ENCODE results near the gene SNX1. TPM values are rescaled to one million over a fixed set of nuclear protein-coding genes. Genes with fewer than 3 reads are reported as not detected.

Gene SNX1
- total and polyA plus RNA-seq, 10 of the 15 experiments (the other 5 are each of a cell fraction or from before 2014, with no cell fraction given): 17.8 to 115 (median 96.3) TPM

- RAD21 ChIA-PET (ENCODE audit: unreplicated experiment): interaction anchor here (1.2 to 3.2 kb wide), 3 partner anchors 8 to 53 kb away, joined by 4 to 29 read pairs (median 15); partner anchors contain the start of genes CIAO2A and SNX1
- FAIRE-seq: no peak
- BruUV-seq (replicated peaks): no TSS peak
- H3K79me2 ChIP-seq (ENCODE audit: control insufficient read depth, insufficient read depth, low read length): no peaks in the 10 kb centered on the region
- peaks cover 52% of the 10 kb centered on the region for H3K4me1 ChIP-seq (ENCODE audit: control insufficient read depth, insufficient read depth, low read length)
- no peaks in the 10 kb centered on the region for H3K27me3 ChIP-seq (replicated peaks in 1 of 2; ENCODE audit: control insufficient read depth in 2 of 2, insufficient read depth in 2 of 2, low read length in 1 of 2)
- H3K4me3 ChIP-seq: no peak overlapping the region
- H3K36me3 ChIP-seq (ENCODE audit: control insufficient read depth in 2 of 2, insufficient read depth in 2 of 2, low read length in 1 of 2): peaks cover 5 to 11% of the 10 kb centered on the region in 2 experiments
- TF ChIP-seq, protein P1, sequence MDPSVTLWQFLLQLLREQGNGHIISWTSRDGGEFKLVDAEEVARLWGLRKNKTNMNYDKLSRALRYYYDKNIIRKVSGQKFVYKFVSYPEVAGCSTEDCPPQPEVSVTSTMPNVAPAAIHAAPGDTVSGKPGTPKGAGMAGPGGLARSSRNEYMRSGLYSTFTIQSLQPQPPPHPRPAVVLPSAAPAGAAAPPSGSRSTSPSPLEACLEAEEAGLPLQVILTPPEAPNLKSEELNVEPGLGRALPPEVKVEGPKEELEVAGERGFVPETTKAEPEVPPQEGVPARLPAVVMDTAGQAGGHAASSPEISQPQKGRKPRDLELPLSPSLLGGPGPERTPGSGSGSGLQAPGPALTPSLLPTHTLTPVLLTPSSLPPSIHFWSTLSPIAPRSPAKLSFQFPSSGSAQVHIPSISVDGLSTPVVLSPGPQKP (IDR thresholded peaks at IDR 0.05; ENCODE audit: low read depth, low read length): no peak
- TF ChIP-seq NFIC (IDR thresholded peaks at IDR 0.05; ENCODE audit: low read depth, low read length) (no peak), SMAD1 (IDR thresholded peaks at IDR 0.05; ENCODE audit: low read depth, partially characterized antibody) (no peak), HDGF (IDR thresholded peaks at IDR 0.05) (no peak), NFXL1 (IDR thresholded peaks at IDR 0.05; ENCODE audit: borderline replicate concordance) (no peak), BCLAF1 (IDR thresholded peaks at IDR 0.05) (no peak), NBN (IDR thresholded peaks at IDR 0.05) (no peak), CEBPB (IDR thresholded peaks at IDR 0.05; ENCODE audit: borderline replicate concordance in 1 of 2, low read depth in 2 of 2, low read length in 2 of 2) (no peak), CBFB (IDR thresholded peaks at IDR 0.05; ENCODE audit: low read depth) (no peak), MXI1 (IDR thresholded peaks at IDR 0.05; ENCODE audit: low read depth, low read length) (no peak)
- TF ChIP-seq, protein P2, sequence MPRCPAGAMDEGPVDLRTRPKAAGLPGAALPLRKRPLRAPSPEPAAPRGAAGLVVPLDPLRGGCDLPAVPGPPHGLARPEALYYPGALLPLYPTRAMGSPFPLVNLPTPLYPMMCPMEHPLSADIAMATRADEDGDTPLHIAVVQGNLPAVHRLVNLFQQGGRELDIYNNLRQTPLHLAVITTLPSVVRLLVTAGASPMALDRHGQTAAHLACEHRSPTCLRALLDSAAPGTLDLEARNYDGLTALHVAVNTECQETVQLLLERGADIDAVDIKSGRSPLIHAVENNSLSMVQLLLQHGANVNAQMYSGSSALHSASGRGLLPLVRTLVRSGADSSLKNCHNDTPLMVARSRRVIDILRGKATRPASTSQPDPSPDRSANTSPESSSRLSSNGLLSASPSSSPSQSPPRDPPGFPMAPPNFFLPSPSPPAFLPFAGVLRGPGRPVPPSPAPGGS (IDR thresholded peaks at IDR 0.05; ENCODE audit: borderline replicate concordance, insufficient read depth, low read depth, low read length, poor library complexity, severe bottlenecking): no peak
- TF ChIP-seq, protein P3, sequence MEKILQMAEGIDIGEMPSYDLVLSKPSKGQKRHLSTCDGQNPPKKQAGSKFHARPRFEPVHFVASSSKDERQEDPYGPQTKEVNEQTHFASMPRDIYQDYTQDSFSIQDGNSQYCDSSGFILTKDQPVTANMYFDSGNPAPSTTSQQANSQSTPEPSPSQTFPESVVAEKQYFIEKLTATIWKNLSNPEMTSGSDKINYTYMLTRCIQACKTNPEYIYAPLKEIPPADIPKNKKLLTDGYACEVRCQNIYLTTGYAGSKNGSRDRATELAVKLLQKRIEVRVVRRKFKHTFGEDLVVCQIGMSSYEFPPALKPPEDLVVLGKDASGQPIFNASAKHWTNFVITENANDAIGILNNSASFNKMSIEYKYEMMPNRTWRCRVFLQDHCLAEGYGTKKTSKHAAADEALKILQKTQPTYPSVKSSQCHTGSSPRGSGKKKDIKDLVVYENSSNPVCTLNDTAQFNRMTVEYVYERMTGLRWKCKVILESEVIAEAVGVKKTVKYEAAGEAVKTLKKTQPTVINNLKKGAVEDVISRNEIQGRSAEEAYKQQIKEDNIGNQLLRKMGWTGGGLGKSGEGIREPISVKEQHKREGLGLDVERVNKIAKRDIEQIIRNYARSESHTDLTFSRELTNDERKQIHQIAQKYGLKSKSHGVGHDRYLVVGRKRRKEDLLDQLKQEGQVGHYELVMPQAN (conservative IDR thresholded peaks at IDR 0.05): no peak
- no peaks in the 10 kb centered on the region for H4K20me1 ChIP-seq (ENCODE audit: control insufficient read depth, insufficient read depth)
- H3K9me3 ChIP-seq (replicated peaks; ENCODE audit: control insufficient read depth, insufficient read depth, low read length): no peaks in the 10 kb centered on the region
- no peak for ATAC-seq
- SMC1A ChIA-PET (ENCODE audit: uncharacterized antibody, unreplicated experiment): interaction anchor here (1.1 to 1.7 kb wide), 3 partner anchors 14 to 227 kb away, joined by 3 to 4 read pairs (median 3); no protein-coding TSS in a partner anchor
- H3K27ac ChIP-seq (ENCODE audit: control insufficient read depth, insufficient read depth): peak overlapping the region; percentile 92
- H3K4me2 ChIP-seq (ENCODE audit: control insufficient read depth, insufficient read depth): no peak overlapping the region
- CTCF ChIA-PET: interaction anchor here (0.7 to 5.3 kb wide), 7 partner anchors 9 to 80 kb away, joined by 4 to 98 read pairs (median 6); partner anchors contain the start of genes CIAO2A and PPIB
- H3K9ac ChIP-seq (ENCODE audit: control insufficient read depth, insufficient read depth, low read length): no peak overlapping the region
- no peak overlapping the region for H2AFZ ChIP-seq (ENCODE audit: control insufficient read depth, low read depth, low read length)
- no peak for DNase-seq (ENCODE audit: low read depth, low spot score)
- in situ Hi-C loops (cut with MboI): no loop called here
- POLR2A ChIA-PET: interaction anchor here (0.8 to 3.0 kb wide), 6 partner anchors 12 to 56 kb away, joined by 3 to 17 read pairs (median 7); partner anchors contain the start of genes CIAO2A and SNX1
- intact Hi-C loops (cut with micrococcal nuclease; ENCODE audit: unreplicated experiment): no loop called here
- 98% methylated on average over 6 of the region's 6 CpGs for WGBS (ENCODE audit: insufficient coverage, insufficient replicate concordance, low lambda C conversion rate, missing lambda C conversion rate)
These were observed 50.3 kb downstream of the SNX1 start for GRCh38 chr15:64146041-64146440.

All from GM12878 (cell line).